ENCODE results near the gene CST7.

Gene CST7

GRCh38 chr20:24981282-24981681, 32.2 kb downstream of the CST7 start:
- H3K4me2 ChIP-seq (ENCODE audit: low read depth, low read length), result no peak overlapping the region
- peaks cover 79% of the 10 kb centered on the region for H3K79me2 ChIP-seq (ENCODE audit: low read length)
- H4K20me1 ChIP-seq (ENCODE audit: insufficient read depth, low read length), result no peaks in the 10 kb centered on the region

GRCh38 chr20:24981790-24982189, 32.7 kb downstream of the CST7 start:
- Histone ChIP-seq H3K27me3 (replicated peaks; ENCODE audit: insufficient read depth, low read length) (no peaks in the 10 kb centered on the region), H3K9me2 (replicated peaks; ENCODE audit: insufficient read depth, low read length) (no peaks in the 10 kb centered on the region), H3K9me3 (replicated peaks; ENCODE audit: insufficient read depth, low read length) (no peaks in the 10 kb centered on the region), H3K27ac (ENCODE audit: low read length) (no peak overlapping the region), H3K36me3 (replicated peaks; ENCODE audit: insufficient read depth, low read length) (peaks cover 15% of the 10 kb centered on the region; the same call in 1 of the 2 replicates), H3K9ac (ENCODE audit: low read length) (no peak overlapping the region), H3K79me2 (ENCODE audit: low read length) (peaks cover 79% of the 10 kb centered on the region), H3K4me3 (ENCODE audit: low read length) (no peak overlapping the region), H4K20me1 (ENCODE audit: insufficient read depth, low read length) (no peaks in the 10 kb centered on the region), H2AFZ (ENCODE audit: low read length) (no peak overlapping the region), H3K4me2 (ENCODE audit: low read depth, low read length) (no peak overlapping the region), H3F3A (ENCODE audit: insufficient read depth, low read length) (no peaks in the 10 kb centered on the region), H3K4me1 (ENCODE audit: low read length) (no peaks in the 10 kb centered on the region)
- no peak for DNase-seq
- no peak for TF ChIP-seq EZH2 (optimal IDR thresholded peaks at IDR 0.05; ENCODE audit: low read depth, low read length)
- no peak for TF ChIP-seq EZH2phosphoT487 (IDR thresholded peaks at IDR 0.05; ENCODE audit: low read length)
- no peak for TF ChIP-seq CTCF (IDR thresholded peaks at IDR 0.05; ENCODE audit: low read length)

More at GRCh38 chr20:24981282-24981681, 32.2 kb downstream of the CST7 start:
- H3K27ac ChIP-seq (ENCODE audit: low read length), result no peak overlapping the region
- TF ChIP-seq EZH2phosphoT487 (IDR thresholded peaks at IDR 0.05; ENCODE audit: low read length) (no peak), EZH2 (optimal IDR thresholded peaks at IDR 0.05; ENCODE audit: low read depth, low read length) (no peak), CTCF (IDR thresholded peaks at IDR 0.05; ENCODE audit: low read length) (no peak)
- no peaks in the 10 kb centered on the region for H3K9me3 ChIP-seq (replicated peaks; ENCODE audit: insufficient read depth, low read length)
- no peak overlapping the region for H3K9ac ChIP-seq (ENCODE audit: low read length)
- H3K4me1 ChIP-seq (ENCODE audit: low read length), result no peaks in the 10 kb centered on the region
- no peak for DNase-seq
- H3K9me2 ChIP-seq (replicated peaks; ENCODE audit: insufficient read depth, low read length), result no peaks in the 10 kb centered on the region
- no peaks in the 10 kb centered on the region for H3K27me3 ChIP-seq (replicated peaks; ENCODE audit: insufficient read depth, low read length)
- H3K4me3 ChIP-seq (ENCODE audit: low read length), result no peak overlapping the region
- no peak overlapping the region for H2AFZ ChIP-seq (ENCODE audit: low read length)
- no peaks in the 10 kb centered on the region for H3F3A ChIP-seq (ENCODE audit: insufficient read depth, low read length)
- peaks cover 15% of the 10 kb centered on the region; the same call in 1 of the 2 replicates for H3K36me3 ChIP-seq (replicated peaks; ENCODE audit: insufficient read depth, low read length)

DNA sequence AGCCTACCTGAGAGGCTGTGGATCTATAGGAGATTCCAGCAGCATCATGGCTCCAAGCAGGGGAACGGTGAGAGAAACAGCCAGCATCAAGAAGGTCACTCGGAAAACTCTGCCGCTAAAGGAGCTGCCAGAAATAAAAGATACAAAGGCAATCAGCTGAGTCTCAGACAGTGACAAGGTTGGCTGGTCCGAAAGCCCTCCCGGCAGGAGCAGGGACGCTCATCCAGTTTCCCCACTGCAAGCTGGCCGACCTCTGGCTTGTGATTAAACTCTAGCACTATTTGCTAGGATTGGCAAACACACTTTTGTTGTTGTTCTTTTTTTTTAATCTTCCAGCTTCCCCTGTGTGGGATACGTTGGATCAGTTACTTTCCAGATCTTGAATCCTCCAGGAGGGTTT, 34.8 kb downstream of the CST7 start:
- H3K4me1 ChIP-seq (ENCODE audit: low read length), result no peaks in the 10 kb centered on the region
- no peaks in the 10 kb centered on the region for H3F3A ChIP-seq (ENCODE audit: insufficient read depth, low read length)
- no peak overlapping the region for H2AFZ ChIP-seq (ENCODE audit: low read length)
- H4K20me1 ChIP-seq (ENCODE audit: insufficient read depth, low read length), result no peaks in the 10 kb centered on the region
- peaks cover 15% of the 10 kb centered on the region; the same call in 1 of the 2 replicates for H3K36me3 ChIP-seq (replicated peaks; ENCODE audit: insufficient read depth, low read length)
- H3K27ac ChIP-seq (ENCODE audit: low read length), result no peak overlapping the region
- no peak overlapping the region for H3K4me3 ChIP-seq (ENCODE audit: low read length)
- H3K27me3 ChIP-seq (replicated peaks; ENCODE audit: insufficient read depth, low read length), result no peaks in the 10 kb centered on the region
- H3K9ac ChIP-seq (ENCODE audit: low read length), result no peak overlapping the region
- no peaks in the 10 kb centered on the region for H3K9me3 ChIP-seq (replicated peaks; ENCODE audit: insufficient read depth, low read length)
- H3K4me2 ChIP-seq (ENCODE audit: low read depth, low read length), result no peak overlapping the region
- no peak for DNase-seq
- no peak for TF ChIP-seq CTCF (IDR thresholded peaks at IDR 0.05; ENCODE audit: low read length)
- TF ChIP-seq EZH2 (optimal IDR thresholded peaks at IDR 0.05; ENCODE audit: low read depth, low read length), result no peak
- TF ChIP-seq EZH2phosphoT487 (IDR thresholded peaks at IDR 0.05; ENCODE audit: low read length), result no peak
- peaks cover 94% of the 10 kb centered on the region for H3K79me2 ChIP-seq (ENCODE audit: low read length)
- H3K9me2 ChIP-seq (replicated peaks; ENCODE audit: insufficient read depth, low read length), result no peaks in the 10 kb centered on the region
